Effector memory CD8-positive, alpha-beta T cell (primary cell): Measurements from ENCODE around the gene DNAJC8.

Experiments used
- ATAC-seq: fragments of 150-1000 bp; cut with Tn5 transposase; replicated peaks from 2 replicates; pipeline ENCODE4 v1.10.0; 2021; ENCODE audit warnings: mild to moderate bottlenecking, moderate library complexity
- DNase-seq, 3 experiments: peaks; one replicate each; pipeline ENCODE4 v3.0.0; 2021
- H3K27ac Mint-ChIP-seq, 2 donors: one replicate each; pipeline ENCODE4 v1.8.0; 2022; ENCODE audit warnings: mild to moderate bottlenecking in 2 of 2, mixed read lengths in 2 of 2, moderate library complexity in 2 of 2
- H3K27me3 Mint-ChIP-seq, 2 donors: one replicate each; pipeline ENCODE4 v1.8.0; 2022; ENCODE audit warnings: mixed read lengths in 2 of 2
- H3K36me3 Mint-ChIP-seq: one replicate; pipeline ENCODE4 v1.8.0; 2022; ENCODE audit warnings: mild to moderate bottlenecking, moderate library complexity, mixed read lengths; ENCODE audit not compliant: insufficient read depth
- H3K4me1 Mint-ChIP-seq, 2 donors: one replicate each; pipeline ENCODE4 v1.8.0; 2022; ENCODE audit warnings: low read depth in 2 of 2, mixed read lengths in 2 of 2
- H3K4me3 Mint-ChIP-seq, 2 donors: one replicate each; pipeline ENCODE4 v1.8.0; 2022; ENCODE audit warnings: mild to moderate bottlenecking in 2 of 2, mixed read lengths in 2 of 2, moderate library complexity in 2 of 2
- H3K9me3 Mint-ChIP-seq, 2 donors: one replicate each; pipeline ENCODE4 v1.8.0; 2022; ENCODE audit warnings: mixed read lengths in 2 of 2

Gene DNAJC8

GRCh38 chr1:28260803-28261174, 28.0 kb upstream of the DNAJC8 start:
- DNase-seq: no peak
- Mint-ChIP-seq H3K9me3 (no peaks in the 10 kb centered on the region), H3K27me3 (no peaks in the 10 kb centered on the region), H3K27ac (peak overlapping the region; percentile 17 to 25), H3K4me1 (peaks cover 36 to 37% of the 10 kb centered on the region in 2 donors), H3K4me3 (peak overlapping the region; percentile 78 to 82), H3K36me3 (peaks cover 17% of the 10 kb centered on the region)
- ATAC-seq: no peak

DNA sequence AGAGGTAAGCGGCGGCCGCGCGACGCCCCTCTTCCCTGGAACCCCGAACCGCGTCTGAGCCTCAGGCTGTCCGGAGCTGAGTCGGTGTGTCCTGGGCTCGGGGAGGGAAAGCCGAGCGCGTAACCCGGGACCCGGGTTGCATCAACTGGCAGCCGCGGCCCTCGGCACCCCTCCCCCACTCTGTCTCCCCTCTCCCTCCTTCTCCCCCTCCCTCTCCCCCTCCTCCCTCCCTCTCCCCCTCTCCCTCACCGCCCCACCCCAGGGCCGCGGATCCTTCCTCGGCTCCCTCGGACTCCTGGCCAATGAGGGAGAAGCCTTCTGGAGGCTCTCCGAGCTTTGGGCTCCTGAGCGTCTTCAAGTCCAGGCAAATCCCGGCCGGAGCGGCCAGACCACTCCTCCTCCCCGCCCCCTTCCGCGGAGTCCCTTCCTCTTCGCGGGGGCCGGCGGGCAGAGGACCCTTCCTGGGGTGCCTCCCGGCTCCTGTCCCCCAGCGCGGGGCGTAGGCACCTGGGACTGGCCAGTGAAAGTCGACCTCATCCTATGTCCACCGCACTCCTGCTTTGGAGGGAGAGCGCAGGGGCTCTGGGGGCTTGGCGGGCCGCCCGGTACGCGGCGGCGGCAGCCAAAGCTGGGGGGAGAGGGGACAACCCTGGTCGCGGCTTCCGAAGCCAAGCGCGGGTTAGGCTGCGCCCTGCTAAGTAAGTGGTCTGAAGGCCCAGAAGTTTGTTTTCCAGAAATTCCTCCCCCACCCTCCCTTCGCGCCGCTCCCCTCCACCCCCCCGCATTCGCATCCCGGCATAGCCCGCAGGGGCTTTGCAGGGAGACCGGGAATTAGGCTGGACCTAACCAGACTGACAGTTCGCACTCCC, 27.3 kb upstream of the DNAJC8 start:
- Mint-ChIP-seq H3K9me3 (no peaks in the 10 kb centered on the region), H3K27me3 (no peaks in the 10 kb centered on the region), H3K4me3 (peak overlapping the region; percentile 78 to 82), H3K36me3 (peaks cover 21% of the 10 kb centered on the region), H3K27ac (peak overlapping the region; percentile 25 to 88), H3K4me1 (peaks cover 35 to 38% of the 10 kb centered on the region in 2 donors)
- DNase-seq: no peak
- ATAC-seq: no peak

DNA sequence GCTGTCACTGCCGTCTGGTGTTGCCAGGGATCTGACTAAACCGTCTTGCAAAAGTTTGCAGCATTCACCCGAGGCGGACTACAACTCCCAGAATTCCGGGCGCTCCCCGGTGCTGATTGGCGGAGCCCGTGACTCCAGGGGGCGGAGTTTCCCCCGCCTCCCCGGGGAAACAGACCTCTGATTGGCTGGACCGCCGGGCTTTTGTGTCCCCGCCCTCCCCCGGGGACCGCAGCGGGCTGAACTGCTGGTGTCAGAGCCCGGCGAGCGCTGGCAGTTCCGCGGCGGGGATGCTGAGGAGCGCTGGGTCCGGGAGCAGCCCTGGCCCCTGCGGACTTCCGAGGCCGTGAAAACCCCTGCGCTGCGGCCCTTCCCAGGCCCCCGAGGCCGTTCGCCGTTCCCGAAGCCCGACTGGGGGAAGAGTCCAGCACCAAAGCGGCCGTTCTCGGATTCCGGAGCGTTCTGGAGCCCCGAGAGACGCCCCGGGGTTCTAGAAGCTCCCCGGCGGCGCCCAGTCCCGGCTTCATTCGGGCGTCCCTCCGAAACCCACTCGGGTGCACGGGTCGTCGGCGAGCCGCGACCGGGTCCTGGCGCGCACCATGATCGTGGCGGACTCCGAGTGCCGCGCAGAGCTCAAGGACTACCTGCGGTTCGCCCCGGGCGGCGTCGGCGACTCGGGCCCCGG, 26.6 kb upstream of the DNAJC8 start, which contains the start of gene SESN2:
Gene SESN2 (plus strand): TSS at position 267 of the 682 bp plus-strand sequence. CDS start 330 bp downstream, at position 597.
- Mint-ChIP-seq H3K4me1 (peaks cover 35 to 38% of the 10 kb centered on the region in 2 donors), H3K36me3 (peaks cover 21% of the 10 kb centered on the region), H3K27me3 (no peaks in the 10 kb centered on the region), H3K9me3 (no peaks in the 10 kb centered on the region), H3K27ac (peak within 1 kb of the TSS; percentile 46 to 88), H3K4me3 (peak within 1 kb of the TSS; percentile 78 to 82)
- ATAC-seq (peak; percentile 89), DNase-seq (peak; percentile 99)

- DNase-seq (no peak), ATAC-seq (no peak)
- Mint-ChIP-seq H3K27me3 (no peaks in the 10 kb centered on the region), H3K4me1 (peaks cover 35 to 38% of the 10 kb centered on the region in 2 donors), H3K36me3 (peaks cover 21% of the 10 kb centered on the region), H3K4me3 (peak overlapping the region; percentile 78 to 82), H3K27ac (peak overlapping the region; percentile 24 to 88), H3K9me3 (no peaks in the 10 kb centered on the region)
Observed at GRCh38 chr1:28258628-28259251, 25.9 kb upstream of the DNAJC8 start.

- peaks cover 21% of the 10 kb centered on the region for H3K36me3 Mint-ChIP-seq
- no peaks in the 10 kb centered on the region for H3K9me3 Mint-ChIP-seq
- peak overlapping the region; percentile 46 to 88 for H3K27ac Mint-ChIP-seq
- no peaks in the 10 kb centered on the region for H3K27me3 Mint-ChIP-seq
- peaks cover 31 to 34% of the 10 kb centered on the region in 2 donors for H3K4me1 Mint-ChIP-seq
- peak overlapping the region; percentile 78 to 82 for H3K4me3 Mint-ChIP-seq
- no peak for ATAC-seq
- no peak for DNase-seq
Observed at GRCh38 chr1:28257736-28258135, 24.9 kb upstream of the DNAJC8 start.

DNA sequence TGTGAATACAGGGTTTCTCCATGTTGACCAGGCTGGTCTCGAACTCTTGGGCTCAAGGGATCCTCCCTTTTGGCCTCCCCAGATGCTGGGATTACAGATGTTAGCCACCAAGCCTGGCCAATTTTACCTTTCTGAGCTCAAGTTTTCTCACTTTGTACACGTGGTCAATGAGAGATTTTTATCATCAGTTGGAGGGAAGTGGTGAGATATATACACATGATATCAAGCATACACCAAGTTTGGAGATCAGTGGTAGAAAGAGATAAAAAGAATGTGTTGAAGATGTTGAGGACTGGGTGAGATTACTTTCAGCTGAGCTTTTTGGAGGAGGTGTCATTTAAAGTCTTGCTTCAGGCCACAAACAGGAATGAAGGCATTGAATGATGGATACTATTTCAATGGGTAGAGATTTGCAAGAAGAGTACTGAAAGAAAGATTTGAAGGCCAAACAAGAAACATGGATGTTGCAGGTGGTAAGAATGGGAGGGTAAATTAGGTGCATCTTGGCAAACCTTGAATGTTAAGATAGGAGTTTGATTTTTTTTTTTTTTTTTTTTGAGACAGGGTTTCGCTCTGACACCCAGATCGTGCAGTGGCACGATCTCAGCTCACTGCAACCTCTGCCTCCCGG, 23.5 kb upstream of the DNAJC8 start:
- Mint-ChIP-seq H3K4me1 (peaks cover 29 to 31% of the 10 kb centered on the region in 2 donors), H3K9me3 (no peaks in the 10 kb centered on the region), H3K27ac (peak overlapping the region; percentile 3 to 8), H3K36me3 (peaks cover 21% of the 10 kb centered on the region), H3K4me3 (peak overlapping the region; percentile 62 to 78), H3K27me3 (no peaks in the 10 kb centered on the region)
- peak in 2 of 3 experiments; percentile 32 to 35 for DNase-seq
- ATAC-seq: peak; percentile 63

GRCh38 chr1:28249866-28250295, 17.1 kb upstream of the DNAJC8 start:
- H3K27ac Mint-ChIP-seq: no peak overlapping the region
- peaks cover 21% of the 10 kb centered on the region for H3K36me3 Mint-ChIP-seq
- no peaks in the 10 kb centered on the region for H3K27me3 Mint-ChIP-seq
- H3K4me1 Mint-ChIP-seq: peaks cover 31 to 34% of the 10 kb centered on the region in 2 donors
- DNase-seq (no peak), ATAC-seq (no peak)
- H3K9me3 Mint-ChIP-seq: no peaks in the 10 kb centered on the region
- no peak overlapping the region for H3K4me3 Mint-ChIP-seq

GRCh38 chr1:28249013-28249865, 16.4 kb upstream of the DNAJC8 start:
- peak overlapping the region; percentile 94 to 99 for H3K27ac Mint-ChIP-seq
- peaks cover 21% of the 10 kb centered on the region for H3K36me3 Mint-ChIP-seq
- H3K4me3 Mint-ChIP-seq: peak overlapping the region; percentile 85 to 93
- ATAC-seq (no peak), DNase-seq (no peak)
- no peaks in the 10 kb centered on the region for H3K9me3 Mint-ChIP-seq
- no peaks in the 10 kb centered on the region for H3K27me3 Mint-ChIP-seq
- H3K4me1 Mint-ChIP-seq: peaks cover 35 to 38% of the 10 kb centered on the region in 2 donors

- Mint-ChIP-seq H3K4me1 (peaks cover 41 to 45% of the 10 kb centered on the region in 2 donors), H3K36me3 (peaks cover 21% of the 10 kb centered on the region)
Observed at GRCh38 chr1:28248273-28249012, 15.6 kb upstream of the DNAJC8 start.

GRCh38 chr1:28247612-28248272, 14.9 kb upstream of the DNAJC8 start:
- peak in 1 of 3 experiments; percentile 15 for DNase-seq
- Mint-ChIP-seq H3K9me3 (no peaks in the 10 kb centered on the region), H3K4me1 (peaks cover 44 to 45% of the 10 kb centered on the region in 2 donors), H3K36me3 (peaks cover 21% of the 10 kb centered on the region), H3K4me3 (peak overlapping the region; percentile 85 to 93), H3K27me3 (no peaks in the 10 kb centered on the region), H3K27ac (peak overlapping the region; percentile 94 to 99)
- ATAC-seq: no peak

More at GRCh38 chr1:28248273-28249012, 15.6 kb upstream of the DNAJC8 start:
- Mint-ChIP-seq H3K27me3 (no peaks in the 10 kb centered on the region), H3K9me3 (no peaks in the 10 kb centered on the region), H3K27ac (peak overlapping the region; percentile 94 to 99), H3K4me3 (peak overlapping the region; percentile 85 to 93)
- ATAC-seq: peak; percentile 11
- DNase-seq: peak; percentile 75 to 83 (median 77)

DNA sequence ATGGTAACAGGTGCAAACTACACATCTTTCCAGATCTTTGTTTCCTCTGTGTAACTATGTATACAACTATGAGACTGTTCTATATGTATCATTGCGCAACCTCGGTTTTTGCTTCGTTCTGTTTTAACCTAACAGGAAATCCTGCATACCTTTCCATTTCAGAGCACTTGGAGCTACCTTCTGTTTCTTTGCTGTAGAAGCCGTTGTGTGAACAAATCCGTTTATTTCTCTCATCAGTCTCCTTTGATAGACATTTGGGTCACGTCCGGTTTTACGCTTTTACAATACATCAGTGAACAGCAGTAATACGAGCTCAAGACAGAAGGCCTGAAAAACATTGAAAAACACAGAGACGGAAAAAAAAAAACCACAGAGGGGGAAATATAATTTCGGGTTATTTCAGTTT, 13.6 kb upstream of the DNAJC8 start:
- Mint-ChIP-seq H3K4me3 (peak overlapping the region; percentile 85 to 93), H3K4me1 (peaks cover 44 to 45% of the 10 kb centered on the region in 2 donors), H3K27ac (peak overlapping the region; percentile 94 to 99), H3K9me3 (no peaks in the 10 kb centered on the region), H3K27me3 (no peaks in the 10 kb centered on the region), H3K36me3 (peaks cover 26% of the 10 kb centered on the region)
- peak; percentile 58 to 65 (median 64) for DNase-seq
- peak; percentile 54 for ATAC-seq
